Trophoblast cell (in vitro differentiated cells and primary cell): ENCODE measurements around the gene GALNT7.

ENCODE experiments used
- DNase-seq, 2 donors: peaks; one replicate each; pipeline ENCODE4 v3.0.0-alpha.2; 2016
- H2AFZ ChIP-seq: 2 replicates; pipeline ENCODE4 v1.6.1; 2013; ENCODE audit warnings: low read length, moderate library complexity, mild to moderate bottlenecking; ENCODE audit not compliant: insufficient read depth, poor library complexity
- H2AK5ac ChIP-seq: 2 replicates; pipeline ENCODE4 v1.6.1; 2013; ENCODE audit warnings: mild to moderate bottlenecking, low read length
- H2BK120ac ChIP-seq: 2 replicates; pipeline ENCODE4 v1.6.1; 2013; ENCODE audit warnings: low read length, mild to moderate bottlenecking, moderate library complexity; ENCODE audit not compliant: insufficient read depth, poor library complexity
- H2BK12ac ChIP-seq: 2 replicates; pipeline ENCODE4 v1.6.1; 2013; ENCODE audit warnings: mild to moderate bottlenecking, low read length, moderate library complexity
- H2BK5ac ChIP-seq: 2 replicates; pipeline ENCODE4 v1.6.1; 2013; ENCODE audit warnings: low read length, low read depth, moderate library complexity, mild to moderate bottlenecking; ENCODE audit not compliant: poor library complexity
- H3K14ac ChIP-seq: 2 replicates; pipeline ENCODE4 v1.6.1; 2013; ENCODE audit warnings: mild to moderate bottlenecking, low read length
- H3K18ac ChIP-seq: 2 replicates; pipeline ENCODE4 v1.6.1; 2013; ENCODE audit warnings: mild to moderate bottlenecking, low read length
- H3K23ac ChIP-seq: 2 replicates; pipeline ENCODE4 v1.6.1; 2013; ENCODE audit warnings: low read length
- H3K27ac ChIP-seq: 2 replicates; pipeline ENCODE4 v1.5.1; 2013; ENCODE audit warnings: low read depth, mild to moderate bottlenecking, inconsistent platforms, low read length, moderate library complexity
- H3K27me3 ChIP-seq: 2 replicates; pipeline ENCODE4 v1.6.1; 2013; ENCODE audit warnings: inconsistent platforms, mild to moderate bottlenecking, low read length, moderate library complexity; ENCODE audit not compliant: insufficient read depth
- H3K36me3 ChIP-seq, 2 experiments: 1 replicate in 1 of 2; 2 replicates in 1 of 2; pipeline ENCODE4 v1.6.1; 2013; ENCODE audit warnings: low read length in 2 of 2, mild to moderate bottlenecking in 2 of 2, moderate library complexity in 1 of 2; ENCODE audit not compliant: insufficient read depth in 2 of 2, control insufficient read depth in 1 of 2
- H3K4ac ChIP-seq: 2 replicates; pipeline ENCODE4 v1.6.1; 2013; ENCODE audit warnings: low read depth, mild to moderate bottlenecking, low read length, moderate library complexity
- H3K4me1 ChIP-seq, 2 experiments: 1 replicate in 1 of 2; 2 replicates in 1 of 2; pipeline ENCODE4 v1.6.1; 2013; ENCODE audit warnings: low read length in 2 of 2, mild to moderate bottlenecking in 2 of 2, moderate library complexity in 1 of 2; ENCODE audit not compliant: insufficient read depth in 2 of 2, control insufficient read depth in 1 of 2
- H3K4me2 ChIP-seq: 2 replicates; pipeline ENCODE4 v1.6.1; 2013; ENCODE audit warnings: inconsistent platforms, mild to moderate bottlenecking, low read length, moderate library complexity
- H3K4me3 ChIP-seq: 2 replicates; pipeline ENCODE4 v1.5.1; 2013; ENCODE audit warnings: mild to moderate bottlenecking, low read depth, low read length, inconsistent platforms
- H3K79me1 ChIP-seq: one replicate; pipeline ENCODE4 v1.6.1; 2013; ENCODE audit warnings: low read length
- H3K79me2 ChIP-seq: 2 replicates; pipeline ENCODE4 v1.6.1; 2013; ENCODE audit warnings: low read length, mild to moderate bottlenecking; ENCODE audit not compliant: control insufficient read depth, insufficient read depth, poor library complexity
- H3K9ac ChIP-seq: 2 replicates; pipeline ENCODE4 v1.6.1; 2013; ENCODE audit warnings: mild to moderate bottlenecking, low read length
- H3K9me3 ChIP-seq: 2 replicates; pipeline ENCODE4 v1.6.1; 2013; ENCODE audit warnings: low read depth, mild to moderate bottlenecking, control low read depth, inconsistent platforms, low read length; ENCODE audit not compliant: insufficient read depth
- H4K12ac ChIP-seq: 2 replicates; pipeline ENCODE4 v1.6.1; 2013; ENCODE audit warnings: low read depth, mild to moderate bottlenecking, low read length, moderate library complexity
- H4K8ac ChIP-seq: 2 replicates; pipeline ENCODE4 v1.6.1; 2013; ENCODE audit warnings: low read depth, mild to moderate bottlenecking, low read length, moderate library complexity
- H4K91ac ChIP-seq: one replicate; pipeline ENCODE4 v1.6.1; 2013; ENCODE audit warnings: low read depth, mild to moderate bottlenecking, low read length, moderate library complexity
- WGBS: extraction: QIAGEN DNeasy Blood & Tissue Kit; methylation state at CpG from one replicate; pipeline ENCODE4 v1.1.7; 2013; ENCODE audit warnings: missing lambda C conversion rate; ENCODE audit not compliant: insufficient read length, insufficient coverage; ENCODE audit errors: extremely low coverage; 5-methylcytosine and 5-hydroxymethylcytosine counted together

GALNT7 gene

GRCh38 chr4:173294444-173294843 lies 125.8 kb downstream of the GALNT7 start:
- no peak overlapping the region for H2BK120ac ChIP-seq
- H4K8ac ChIP-seq: no peak overlapping the region
- peaks cover 0 to under 1% of the 10 kb centered on the region in 2 experiments for H3K4me1 ChIP-seq
- no peak overlapping the region for H3K4me2 ChIP-seq
- no peak overlapping the region for H3K4me3 ChIP-seq
- no peak overlapping the region for H3K18ac ChIP-seq
- H3K79me1 ChIP-seq: no peaks in the 10 kb centered on the region
- no peak overlapping the region for H3K27ac ChIP-seq
- H3K14ac ChIP-seq: no peak overlapping the region
- no peak for DNase-seq
- no peaks in the 10 kb centered on the region for H3K79me2 ChIP-seq
- H3K9ac ChIP-seq: no peak overlapping the region
- H3K27me3 ChIP-seq: no peaks in the 10 kb centered on the region
- no peak overlapping the region for H2AFZ ChIP-seq
- no peak overlapping the region for H3K23ac ChIP-seq
- no peaks in the 10 kb centered on the region for H3K36me3 ChIP-seq
- H4K91ac ChIP-seq: no peak overlapping the region
- no peak overlapping the region for H2AK5ac ChIP-seq
- H2BK5ac ChIP-seq: no peak overlapping the region
- H2BK12ac ChIP-seq: no peak overlapping the region
- no peaks in the 10 kb centered on the region for H3K9me3 ChIP-seq
- H4K12ac ChIP-seq: no peak overlapping the region
- no CpG with 5 or more reads among the region's 1 CpG for WGBS
- H3K4ac ChIP-seq: no peak overlapping the region

GRCh38 chr4:173301518-173302201 lies 133.0 kb downstream of the GALNT7 start:
- peak in 1 of 2 donors; percentile 69 for DNase-seq
- H3K4me1 ChIP-seq: no peaks in the 10 kb centered on the region
- no peaks in the 10 kb centered on the region for H3K27me3 ChIP-seq

GRCh38 chr4:173307778-173308177 lies 139.2 kb downstream of the GALNT7 start:
- Histone ChIP-seq H3K9ac (no peak overlapping the region), H3K27ac (no peak overlapping the region), H2BK5ac (no peak overlapping the region), H4K12ac (no peak overlapping the region), H2BK120ac (no peak overlapping the region), H3K27me3 (no peaks in the 10 kb centered on the region), H4K91ac (no peak overlapping the region), H3K79me2 (no peaks in the 10 kb centered on the region), H3K9me3 (no peaks in the 10 kb centered on the region), H3K4me2 (no peak overlapping the region), H3K4ac (no peak overlapping the region), H3K18ac (no peak overlapping the region), H3K79me1 (no peaks in the 10 kb centered on the region), H3K4me3 (no peak overlapping the region), H3K14ac (no peak overlapping the region), H2AK5ac (no peak overlapping the region), H4K8ac (no peak overlapping the region), H2AFZ (no peak overlapping the region), H3K36me3 (peaks cover 1 to 2% of the 10 kb centered on the region in 2 experiments), H3K23ac (no peak overlapping the region), H2BK12ac (no peak overlapping the region), H3K4me1 (peaks cover 0 to 4% of the 10 kb centered on the region in 2 experiments)
- DNase-seq: no peak
- WGBS: no CpG with 5 or more reads among the region's 3 CpGs

More at GRCh38 chr4:173301518-173302201, 133.0 kb downstream of the GALNT7 start:
- Histone ChIP-seq H3K27ac (no peak overlapping the region), H3K23ac (no peak overlapping the region), H3K36me3 (peaks cover 0 to 4% of the 10 kb centered on the region in 2 experiments), H3K9ac (no peak overlapping the region), H3K4ac (no peak overlapping the region), H4K91ac (no peak overlapping the region), H3K9me3 (no peaks in the 10 kb centered on the region), H2AFZ (no peak overlapping the region), H3K79me1 (no peaks in the 10 kb centered on the region), H2BK120ac (no peak overlapping the region), H3K14ac (no peak overlapping the region), H2AK5ac (no peak overlapping the region), H3K18ac (no peak overlapping the region), H3K4me2 (no peak overlapping the region), H3K79me2 (no peaks in the 10 kb centered on the region), H2BK5ac (no peak overlapping the region), H4K12ac (no peak overlapping the region), H2BK12ac (no peak overlapping the region), H4K8ac (no peak overlapping the region), H3K4me3 (no peak overlapping the region)
- no CpG with 5 or more reads among the region's 5 CpGs for WGBS

- Histone ChIP-seq H3K79me2 (no peaks in the 10 kb centered on the region), H3K14ac (no peak overlapping the region), H3K9me3 (no peaks in the 10 kb centered on the region), H2AK5ac (no peak overlapping the region), H2BK12ac (no peak overlapping the region), H3K27ac (no peak overlapping the region), H3K23ac (no peak overlapping the region), H4K91ac (no peak overlapping the region), H4K8ac (no peak overlapping the region), H3K27me3 (no peaks in the 10 kb centered on the region), H3K4ac (no peak overlapping the region), H3K79me1 (no peaks in the 10 kb centered on the region), H3K18ac (no peak overlapping the region), H4K12ac (no peak overlapping the region), H3K4me3 (no peak overlapping the region), H2BK5ac (no peak overlapping the region), H3K4me2 (no peak overlapping the region), H3K9ac (no peak overlapping the region), H3K4me1 (peaks cover 0 to 4% of the 10 kb centered on the region in 2 experiments), H2AFZ (no peak overlapping the region), H2BK120ac (no peak overlapping the region), H3K36me3 (peaks cover 2 to 5% of the 10 kb centered on the region in 2 experiments)
- no peak for DNase-seq
- no CpG with 5 or more reads among the region's 4 CpGs for WGBS
Measured at GRCh38 chr4:173311368-173311767, 142.8 kb downstream of the GALNT7 start.
